HG03135 (cell line): ENCODE results near the gene LY6G6D.
A peak's percentile ranks its signal among the peaks of the same experiment; 100 is the strongest.

Experiments
- ATAC-seq: cut with Tn5 transposase; IDR thresholded peaks from one replicate; pipeline ENCODE4 v1.9.1; 2021; ENCODE audit warnings: mild to moderate bottlenecking, moderate library complexity; ENCODE audit not compliant: unreplicated experiment

Gene LY6G6D

GRCh38 chr6:31715022-31715958 is at the start of gene LY6G6D:
LY6G6D (plus strand) TSS chr6:31715348; CDS start chr6:31715356, 8 bp downstream.
- ATAC-seq = no peak

GRCh38 chr6:31665501-31666336 is 49.4 kb upstream of the LY6G6D start, which contains the start of gene CSNK2B:
CSNK2B (plus strand) TSS chr6:31666080; CDS start chr6:31666832, 752 bp downstream.
- peak; percentile 73 for ATAC-seq

GRCh38 chr6:31666337-31666965 is 48.7 kb upstream of the LY6G6D start:
- ATAC-seq = no peak

GRCh38 chr6:31669676-31670075 is 45.5 kb upstream of the LY6G6D start, which contains the start of gene LY6G5B:
LY6G5B (plus strand) TSS chr6:31669976; CDS start chr6:31670951, 975 bp downstream.
- ATAC-seq = no peak

GRCh38 chr6:31676322-31676903 is 38.7 kb upstream of the LY6G6D start:
- no peak for ATAC-seq

GRCh38 chr6:31676904-31677303 is 38.2 kb upstream of the LY6G6D start:
- no peak for ATAC-seq

GRCh38 chr6:31677955-31678354 is 37.2 kb upstream of the LY6G6D start:
- no peak for ATAC-seq

GRCh38 chr6:31680226-31681134 is 34.7 kb upstream of the LY6G6D start, which contains the start of gene LY6G5C:
LY6G5C (minus strand) TSS chr6:31681067; CDS start chr6:31680373, 694 bp downstream.
- no peak for ATAC-seq

- ATAC-seq = no peak
These were observed 33.9 kb upstream of the LY6G6D start for GRCh38 chr6:31681135-31681671.

GRCh38 chr6:31683591-31683990 is 31.6 kb upstream of the LY6G6D start:
- ATAC-seq = no peak

- no peak for ATAC-seq
These were observed 28.7 kb upstream of the LY6G6D start for GRCh38 chr6:31686483-31686882.

- no peak for ATAC-seq
These were observed 27.8 kb upstream of the LY6G6D start for GRCh38 chr6:31687321-31687720.

GRCh38 chr6:31687860-31688693 is 27.1 kb upstream of the LY6G6D start:
- no peak for ATAC-seq

- ATAC-seq = no peak
These were observed 25.7 kb upstream of the LY6G6D start for GRCh38 chr6:31689249-31690110.

GRCh38 chr6:31690231-31691077 is 24.7 kb upstream of the LY6G6D start:
- no peak for ATAC-seq

GRCh38 chr6:31691078-31691463 is 24.1 kb upstream of the LY6G6D start:
- ATAC-seq = no peak
